Activated CD8-positive, alpha-beta memory T cell treated with anti-CD3 and anti-CD28 coated beads for 48 hours (primary cell): Measurements from ENCODE around the gene C6orf89.

Experiments
- DNase-seq, 3 experiments: peaks; one replicate each; pipeline ENCODE4 v3.0.0-alpha.2; 2020; ENCODE audit warnings: low read depth in 2 of 3, low spot score in 2 of 3

Gene C6orf89

GRCh38 chr6:36967301-36967700 lies 81.5 kb downstream of the C6orf89 start:
- DNase-seq, result no peak

GRCh38 chr6:36967757-36968156 lies 82.0 kb downstream of the C6orf89 start:
- no peak for DNase-seq

GRCh38 chr6:36968266-36968977 lies 82.7 kb downstream of the C6orf89 start:
- no peak for DNase-seq

DNA sequence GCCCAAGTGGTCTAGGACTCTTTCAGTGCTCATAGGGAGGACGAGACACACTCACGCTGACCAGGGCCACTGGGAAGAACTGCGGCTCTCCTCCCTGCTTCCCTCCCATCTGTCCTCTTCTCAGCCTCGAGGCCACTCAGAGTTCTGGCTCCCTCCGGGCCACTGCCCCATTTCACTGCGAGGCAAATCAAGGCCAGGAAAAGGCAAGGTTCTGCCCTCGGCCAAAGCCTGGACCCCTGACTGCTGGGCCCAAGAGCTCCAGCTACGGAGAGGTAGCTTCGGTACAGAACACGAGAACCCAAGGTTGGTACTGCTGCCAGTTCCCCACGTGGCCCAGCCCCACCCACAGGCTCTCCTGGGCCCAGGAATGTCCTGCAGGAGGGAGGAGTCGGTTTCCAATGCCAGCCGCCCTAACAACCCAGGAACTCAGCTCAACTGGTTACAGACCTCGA lies 83.5 kb downstream of the C6orf89 start:
- DNase-seq, result no peak

DNA sequence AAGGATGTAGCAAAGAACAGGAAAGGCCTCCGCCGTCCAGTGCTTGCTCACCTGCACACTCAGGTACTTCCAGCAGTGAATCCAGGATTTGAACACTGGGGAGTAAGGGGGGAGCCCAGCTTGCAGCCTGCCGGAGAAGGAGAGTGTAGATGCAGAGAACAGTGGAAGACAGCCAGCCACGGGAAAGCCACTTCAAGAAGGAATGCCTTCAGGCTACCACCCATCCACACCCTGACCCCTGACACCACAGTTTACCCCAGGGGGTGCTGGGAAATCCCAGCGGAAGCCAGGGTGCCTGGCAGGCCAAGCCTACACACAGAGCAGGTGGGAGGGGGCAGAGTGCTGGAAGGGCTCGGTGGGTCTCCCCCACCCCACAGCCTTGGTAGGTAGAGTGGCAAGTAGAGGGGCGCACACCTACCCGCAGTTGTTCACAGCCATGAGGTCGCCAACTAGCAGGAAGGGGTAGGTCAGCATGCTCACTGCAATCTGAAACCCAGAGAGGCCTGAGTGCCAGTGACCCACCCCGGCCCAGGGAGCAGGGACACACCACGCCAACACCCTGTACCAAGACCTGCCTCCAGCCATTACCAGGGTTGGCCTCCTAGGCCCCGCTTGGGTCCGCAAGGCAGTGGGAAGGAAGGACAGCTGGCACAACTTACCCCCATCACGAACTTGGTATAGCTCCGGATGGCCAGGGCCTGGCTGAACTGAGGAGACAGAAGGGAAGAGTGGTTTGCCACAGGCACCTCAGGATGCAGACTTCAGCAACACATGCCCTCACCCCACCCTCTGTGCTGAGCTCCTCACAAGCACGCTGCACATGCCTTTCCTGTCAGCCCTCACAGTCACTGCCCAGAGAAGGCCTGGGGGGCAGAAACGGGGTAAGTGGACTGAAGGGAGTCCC lies 84.5 kb downstream of the C6orf89 start:
- no peak for DNase-seq

GRCh38 chr6:36970892-36971842 lies 85.4 kb downstream of the C6orf89 start:
- no peak for DNase-seq

DNA sequence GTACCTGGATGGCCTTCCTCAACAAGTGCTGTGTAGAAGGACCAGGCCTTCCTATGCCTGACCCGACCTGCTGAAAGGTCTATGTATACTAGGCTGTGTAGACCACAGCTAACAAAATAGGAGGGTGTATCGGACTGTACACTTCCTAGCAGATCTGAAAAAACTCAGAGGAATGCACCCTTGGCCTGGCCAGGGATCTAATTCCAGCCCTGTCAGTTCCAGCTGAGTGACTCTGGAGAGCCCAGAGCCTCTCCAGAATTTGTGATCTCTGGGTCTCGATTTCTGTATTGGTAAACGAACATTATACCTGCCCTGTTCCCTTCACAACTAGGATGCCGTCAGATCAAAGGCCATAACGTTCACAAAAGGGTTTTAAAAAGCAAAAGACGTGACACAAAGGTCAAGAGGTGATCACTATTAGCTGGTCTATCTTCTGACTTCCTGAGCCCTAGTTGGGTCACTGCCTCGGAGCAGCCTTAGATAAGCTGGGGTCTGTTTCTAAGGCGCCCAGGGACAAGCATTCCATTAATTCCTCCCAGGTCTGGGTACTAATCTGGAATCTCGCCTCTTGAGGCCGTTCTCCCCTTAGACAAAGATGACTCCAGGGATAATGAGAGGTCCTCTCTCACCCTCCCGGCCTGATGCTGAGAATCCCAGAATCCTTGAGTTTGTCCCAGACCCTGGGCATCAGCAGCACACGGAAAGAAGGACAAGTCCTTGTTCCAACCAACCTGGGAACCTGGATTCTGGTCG lies 86.3 kb downstream of the C6orf89 start:
- no peak for DNase-seq

GRCh38 chr6:36973190-36973589 lies 87.4 kb downstream of the C6orf89 start:
- no peak for DNase-seq

DNA sequence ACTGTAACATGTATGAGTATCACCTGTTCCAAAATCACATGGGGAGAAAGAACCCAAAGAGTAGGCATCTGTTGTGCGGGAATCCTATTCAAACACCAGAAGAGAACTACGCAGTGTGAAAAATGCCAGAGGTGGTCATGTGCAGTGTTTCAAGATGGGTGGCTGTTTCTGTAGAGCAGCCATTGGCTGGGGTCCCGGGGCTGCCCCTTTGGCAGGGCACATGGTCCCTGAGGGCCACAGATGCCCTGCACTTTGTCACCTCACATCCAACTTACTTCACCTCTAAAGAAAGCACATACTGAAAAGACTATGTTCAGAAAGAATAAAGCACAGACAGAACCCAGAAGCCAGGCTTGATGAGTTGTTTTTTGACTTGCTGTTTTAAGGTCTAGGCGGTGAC lies 87.9 kb downstream of the C6orf89 start:
- no peak for DNase-seq

DNA sequence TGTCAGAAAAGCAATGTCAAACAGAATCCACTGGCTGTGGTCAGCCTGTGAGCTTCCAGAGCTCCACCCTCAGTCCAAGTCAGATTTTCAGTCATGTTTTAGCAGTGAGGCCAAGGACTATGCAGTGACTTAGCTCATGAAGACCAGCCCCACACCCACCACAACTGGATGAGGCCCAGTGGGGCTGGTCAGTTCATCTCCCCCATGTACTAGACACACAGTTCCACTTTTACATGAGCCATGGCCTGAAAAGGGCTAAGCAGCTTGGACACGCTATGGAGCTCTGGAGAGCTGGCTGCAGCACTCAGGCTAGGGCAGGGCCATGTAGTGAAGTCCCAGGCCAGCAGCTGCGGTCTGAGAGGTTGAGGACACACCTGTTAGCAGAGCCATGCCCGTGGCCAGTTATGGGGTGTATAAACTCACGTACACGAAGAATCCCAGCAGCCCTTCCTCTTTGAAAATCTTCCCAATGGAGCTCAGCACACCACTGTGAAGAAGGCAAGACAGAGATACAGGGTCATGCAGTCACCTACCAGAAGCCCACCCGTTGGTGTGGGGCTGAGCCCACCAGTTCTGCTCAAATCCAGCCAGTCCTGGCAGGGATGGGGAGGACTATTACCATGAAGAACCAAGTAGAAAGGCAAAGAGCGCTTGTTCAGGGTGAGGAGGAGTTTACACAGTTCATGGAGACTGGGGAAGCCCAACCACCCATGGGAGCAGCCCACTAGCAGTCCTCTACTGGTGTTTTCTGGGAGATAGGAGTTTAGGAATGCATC lies 89.7 kb downstream of the C6orf89 start:
- no peak for DNase-seq

- no peak for DNase-seq
Measured at GRCh38 chr6:36976007-36976264, 90.2 kb downstream of the C6orf89 start.

DNA sequence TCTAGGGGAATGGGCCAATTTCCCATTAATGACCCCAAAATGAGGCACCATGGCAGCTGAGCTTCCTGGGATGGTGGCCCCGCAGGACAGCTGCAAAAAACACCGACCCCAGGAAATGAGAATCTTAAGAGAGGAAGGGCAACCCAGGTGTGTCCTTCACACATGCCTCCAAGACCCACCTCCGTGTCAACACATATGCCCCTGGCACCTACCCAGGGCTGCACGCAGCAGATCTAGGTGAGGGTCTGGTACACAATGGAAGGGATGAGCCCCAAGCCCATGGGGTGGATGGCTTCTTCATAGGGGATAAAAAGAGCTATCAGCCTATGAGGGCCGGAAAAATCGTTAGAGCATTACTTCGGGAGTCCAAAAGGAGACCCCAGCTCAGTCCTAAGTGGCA lies 90.8 kb downstream of the C6orf89 start:
- no peak for DNase-seq

DNA sequence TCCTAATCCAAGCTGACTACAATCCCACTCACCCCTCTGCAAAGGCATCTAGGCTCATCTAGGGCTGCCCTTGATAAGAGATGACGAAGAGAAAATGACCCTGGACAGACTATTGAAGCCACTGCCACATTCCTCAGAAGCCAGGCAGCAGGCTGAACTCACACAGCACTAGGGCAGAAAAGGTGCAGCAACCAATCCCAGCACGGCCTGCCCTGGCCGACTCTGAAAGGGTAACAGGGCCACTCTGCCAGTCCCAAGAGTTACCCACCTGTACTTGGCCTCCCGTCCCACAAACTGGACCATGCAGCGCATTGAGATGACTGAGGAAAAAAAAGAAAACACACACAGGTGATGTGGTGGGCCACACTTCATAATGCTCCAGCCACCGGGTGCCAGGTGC lies 91.2 kb downstream of the C6orf89 start:
- no peak for DNase-seq

- DNase-seq, result no peak
Measured at GRCh38 chr6:36977470-36977941, 91.8 kb downstream of the C6orf89 start.
